Measurements from ENCODE around the gene THUMPD1. TPM values are rescaled to one million over a fixed set of nuclear protein-coding genes. Genes with fewer than 3 reads are reported as not detected.
"Not testable (repeated sequence)": the region's sequence is repeated elsewhere in the genome, so short reads cannot be mapped to it uniquely, and the experiment has no call there.

The THUMPD1 gene
- total and polyA plus RNA-seq, 12 donors: 19.0 to 86.1 (median 39.4) TPM

GRCh38 chr16:20696618-20697017 lies 45.0 kb downstream of the THUMPD1 start:
- Histone ChIP-seq H3K4me3 (no peak overlapping the region), H3K27me3 (no peaks in the 10 kb centered on the region), H3K27ac (no peak overlapping the region), H3K4me1 (replicated peaks in 1 of 2) (no peaks in the 10 kb centered on the region), H3K9me3 (replicated peaks in 1 of 3) (no peaks in the 10 kb centered on the region), H3K36me3 (replicated peaks in 1 of 2) (no peaks in the 10 kb centered on the region)
- DNase-seq: no peak
- WGBS, 4 donors: 86 to 98% (median 91%) methylated on average over 2 of the region's 2 CpGs
- TF ChIP-seq CTCF (IDR thresholded peaks at IDR 0.05): no peak
- no peak for TF ChIP-seq POLR2A (IDR thresholded peaks at IDR 0.05)
- intact Hi-C loops (cut with DNase I): no loop called here

GRCh38 chr16:20695024-20695423 lies 46.6 kb downstream of the THUMPD1 start:
- H3K27ac ChIP-seq: no peak overlapping the region
- no peaks in the 10 kb centered on the region for H3K4me1 ChIP-seq (replicated peaks in 1 of 2)
- TF ChIP-seq POLR2A (IDR thresholded peaks at IDR 0.05) (no peak), CTCF (IDR thresholded peaks at IDR 0.05) (no peak)
- H3K27me3 ChIP-seq: no peaks in the 10 kb centered on the region
- intact Hi-C loops (cut with DNase I): no loop called here
- H3K36me3 ChIP-seq (replicated peaks in 1 of 2): no peaks in the 10 kb centered on the region
- no peak for DNase-seq
- H3K4me3 ChIP-seq: no peak overlapping the region
- WGBS, 4 donors: 77 to 85% (median 78%) methylated on average over 4 of the region's 4 CpGs
- no peaks in the 10 kb centered on the region for H3K9me3 ChIP-seq (replicated peaks in 1 of 3)

- H3K36me3 ChIP-seq (replicated peaks in 1 of 2); H3K4me3 ChIP-seq; intact Hi-C loops (cut with DNase I); H3K4me1 ChIP-seq (replicated peaks in 1 of 2); H3K9me3 ChIP-seq (replicated peaks in 1 of 3); DNase-seq; H3K27ac ChIP-seq; H3K27me3 ChIP-seq: not testable (repeated sequence)
- WGBS, 4 donors: 61 to 74% (median 69%) methylated on average over 6 of the region's 6 CpGs
These were observed 47.5 kb downstream of the THUMPD1 start for GRCh38 chr16:20694096-20694495.

- no peak for DNase-seq
- H3K27ac ChIP-seq: no peak overlapping the region
- no peaks in the 10 kb centered on the region for H3K27me3 ChIP-seq
- intact Hi-C loops (cut with DNase I): no loop called here
- H3K4me1 ChIP-seq (replicated peaks in 1 of 2): no peaks in the 10 kb centered on the region
- H3K4me3 ChIP-seq: no peak overlapping the region
- H3K36me3 ChIP-seq (replicated peaks in 1 of 2): no peaks in the 10 kb centered on the region
- no peaks in the 10 kb centered on the region for H3K9me3 ChIP-seq (replicated peaks in 1 of 3)
- no peak for TF ChIP-seq CTCF (IDR thresholded peaks at IDR 0.05)
- no peak for TF ChIP-seq POLR2A (IDR thresholded peaks at IDR 0.05)
These were observed 52.0 kb downstream of the THUMPD1 start for GRCh38 chr16:20689668-20690067.

GRCh38 chr16:20683812-20684211 lies 57.8 kb downstream of the THUMPD1 start:
- Histone ChIP-seq H3K4me1 (replicated peaks in 1 of 2) (no peaks in the 10 kb centered on the region), H3K36me3 (replicated peaks in 1 of 2) (no peaks in the 10 kb centered on the region), H3K9me3 (replicated peaks in 1 of 3) (no peaks in the 10 kb centered on the region), H3K27ac (no peak overlapping the region), H3K27me3 (no peaks in the 10 kb centered on the region), H3K4me3 (no peak overlapping the region)
- TF ChIP-seq CTCF (IDR thresholded peaks at IDR 0.05) (no peak), POLR2A (IDR thresholded peaks at IDR 0.05) (no peak)
- 49 to 63% (median 49%) methylated on average over 1 of the region's 1 CpG for WGBS, 4 donors
- no peak for DNase-seq
- intact Hi-C loops (cut with DNase I): no loop called here

Small RNA genes within 50 kb of the gene (small RNA-seq; reads per million reads assigned to genes)
- 0 reads per million in 2 donors for gene RNU6-944P

Other genes with a start within 250 kb of the THUMPD1 start
- gene ACSM2B, start 165.5 kb downstream of the THUMPD1 start, total RNA-seq: 1 to 10 TPM in 1 of 9 donors, under 1 TPM in 3, not detected in 5; 0.18 to 1.0 (median 0.39) TPM
- gene ACSM2B, start 165.5 kb downstream of the THUMPD1 start, polyA plus RNA-seq: 1 to 10 TPM in 1 of 3 donors, under 1 TPM in 2; 0.07 to 1.0 (median 0.11) TPM
- 1 to 10 TPM in 2 of 9 donors, under 1 TPM in 4, not detected in 3; 0.28 to 5.5 (median 0.69) TPM for gene ACSM1, start 44.1 kb downstream of the THUMPD1 start, total RNA-seq
- 1 to 10 TPM in 1 of 3 donors, under 1 TPM in 2; 0.13 to 2.4 (median 0.32) TPM for gene ACSM1, start 44.1 kb downstream of the THUMPD1 start, polyA plus RNA-seq
- 10 to 100 TPM in 5 of 9 donors, 1 to 10 TPM in 4; 4.7 to 99.4 (median 11.3) TPM for gene ACSM3, start 22.2 kb upstream of the THUMPD1 start, total RNA-seq
- gene ACSM3, start 22.2 kb upstream of the THUMPD1 start, polyA plus RNA-seq: 10 to 100 TPM; 14.5 to 27.9 (median 18.1) TPM
- 10 to 100 TPM; 12.2 to 45.1 (median 24.4) TPM for gene ERI2, start 64.7 kb upstream of the THUMPD1 start, total RNA-seq
- 10 to 100 TPM in 2 of 3 donors, 1 to 10 TPM in 1; 9.2 to 18.0 (median 16.4) TPM for gene ERI2, start 64.7 kb upstream of the THUMPD1 start, polyA plus RNA-seq
- gene REXO5, start 64.7 kb upstream of the THUMPD1 start, total RNA-seq: 10 to 100 TPM in 2 of 9 donors, 1 to 10 TPM in 6, under 1 TPM in 1; 0.78 to 10.1 (median 4.1) TPM
- gene REXO5, start 64.7 kb upstream of the THUMPD1 start, polyA plus RNA-seq: 1 to 10 TPM; 1.7 to 3.9 (median 2.7) TPM
- 10 to 100 TPM in 8 of 9 donors, 1 to 10 TPM in 1; 9.5 to 47.2 (median 26.1) TPM for gene DCUN1D3, start 158.5 kb upstream of the THUMPD1 start, total RNA-seq
- gene DCUN1D3, start 158.5 kb upstream of the THUMPD1 start, polyA plus RNA-seq: 10 to 100 TPM in 1 of 3 donors, 1 to 10 TPM in 2; 7.2 to 12.3 (median 9.8) TPM
- 10 to 100 TPM; 18.0 to 64.4 (median 36.8) TPM for gene LYRM1, start 159.0 kb upstream of the THUMPD1 start, total RNA-seq
- gene LYRM1, start 159.0 kb upstream of the THUMPD1 start, polyA plus RNA-seq: 10 to 100 TPM; 35.0 to 74.0 (median 54.8) TPM

Data from adrenal gland (tissue), 12 donors.